RKO (cell line): ENCODE results near the gene GPR55.

Experiments
- DNase-seq: peaks from one replicate; pipeline ENCODE4 v3.0.0-alpha.2; 2016; ENCODE audit warnings: low spot score

Gene GPR55

DNA sequence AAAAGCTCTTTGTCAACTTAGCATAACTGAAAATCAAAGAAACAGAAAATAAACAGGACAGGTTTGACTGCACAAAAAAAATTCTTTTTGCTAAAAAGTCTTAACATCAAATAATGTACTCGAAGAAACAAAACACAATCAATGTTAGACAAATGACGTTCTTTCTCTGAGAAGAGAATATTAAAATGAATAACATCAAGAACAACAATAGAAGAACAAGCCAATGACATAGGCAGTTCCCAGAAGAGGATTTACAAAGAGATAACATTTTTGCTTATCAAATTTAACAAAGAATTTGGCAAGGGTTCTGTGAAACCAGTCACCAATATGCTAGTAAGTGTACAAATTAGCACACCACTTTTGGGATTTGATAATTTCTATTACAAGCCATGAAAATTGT is 5.8 kb downstream of the GPR55 start:
- DNase-seq = no peak

DNA sequence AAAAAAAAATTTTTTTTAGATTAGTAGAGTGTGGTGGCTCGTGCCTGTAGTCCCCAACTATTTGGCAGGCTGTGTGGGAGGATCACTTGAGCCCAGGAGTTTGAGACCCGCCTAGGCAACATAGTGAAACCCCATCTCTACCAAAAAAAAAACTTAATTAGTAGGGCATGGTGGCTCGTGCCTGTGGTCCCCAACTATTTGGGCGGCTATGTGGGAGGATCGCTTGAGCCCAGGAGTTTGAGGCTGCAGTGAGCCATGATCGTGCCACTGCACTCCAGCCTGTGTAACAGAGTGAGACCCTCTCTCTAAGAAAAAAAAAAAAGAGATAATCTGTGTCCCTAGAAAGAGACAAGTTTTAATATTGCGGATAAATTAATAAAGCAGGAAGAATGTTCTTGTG is 8.8 kb downstream of the GPR55 start:
- no peak for DNase-seq

DNA sequence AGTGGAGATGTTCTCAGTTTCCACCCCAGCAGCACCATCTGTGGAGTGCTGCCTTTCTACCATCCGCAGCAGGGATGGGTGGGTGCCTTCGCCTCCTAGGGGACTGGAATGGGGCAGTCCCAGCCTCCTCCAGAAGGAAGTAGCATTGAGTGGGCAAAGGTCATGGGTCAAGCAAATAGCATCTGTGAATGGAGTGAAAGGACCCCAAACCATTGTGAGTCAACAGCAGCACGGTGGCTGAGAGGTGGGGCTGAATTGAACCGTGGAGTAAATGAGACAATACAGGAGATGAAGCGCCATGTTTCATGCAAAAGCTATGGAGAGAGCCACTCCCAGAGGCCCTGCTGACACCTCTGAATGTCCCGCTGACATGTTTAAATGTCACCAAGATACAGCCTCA is 9.7 kb downstream of the GPR55 start:
- no peak for DNase-seq

DNA sequence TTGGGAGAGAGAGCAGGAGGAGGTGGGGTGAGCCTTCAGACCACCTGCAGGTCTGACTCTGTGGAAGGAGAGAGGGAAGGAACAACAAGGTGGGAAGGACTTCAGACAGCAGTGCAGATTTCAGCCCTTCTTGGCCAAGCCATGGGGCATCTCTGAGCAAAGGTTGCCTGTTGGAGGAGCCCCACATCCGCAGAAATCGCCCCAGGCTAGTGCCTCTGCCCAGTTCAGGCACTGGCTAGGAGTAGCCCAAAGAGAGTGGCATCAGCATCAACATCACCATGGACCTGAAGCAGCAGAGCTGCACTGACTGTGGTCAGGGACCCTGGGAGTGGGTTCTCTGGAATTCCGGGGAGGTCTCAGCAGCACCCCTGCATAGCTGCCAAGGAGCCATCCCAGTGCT is 10.2 kb downstream of the GPR55 start:
- no peak for DNase-seq

DNA sequence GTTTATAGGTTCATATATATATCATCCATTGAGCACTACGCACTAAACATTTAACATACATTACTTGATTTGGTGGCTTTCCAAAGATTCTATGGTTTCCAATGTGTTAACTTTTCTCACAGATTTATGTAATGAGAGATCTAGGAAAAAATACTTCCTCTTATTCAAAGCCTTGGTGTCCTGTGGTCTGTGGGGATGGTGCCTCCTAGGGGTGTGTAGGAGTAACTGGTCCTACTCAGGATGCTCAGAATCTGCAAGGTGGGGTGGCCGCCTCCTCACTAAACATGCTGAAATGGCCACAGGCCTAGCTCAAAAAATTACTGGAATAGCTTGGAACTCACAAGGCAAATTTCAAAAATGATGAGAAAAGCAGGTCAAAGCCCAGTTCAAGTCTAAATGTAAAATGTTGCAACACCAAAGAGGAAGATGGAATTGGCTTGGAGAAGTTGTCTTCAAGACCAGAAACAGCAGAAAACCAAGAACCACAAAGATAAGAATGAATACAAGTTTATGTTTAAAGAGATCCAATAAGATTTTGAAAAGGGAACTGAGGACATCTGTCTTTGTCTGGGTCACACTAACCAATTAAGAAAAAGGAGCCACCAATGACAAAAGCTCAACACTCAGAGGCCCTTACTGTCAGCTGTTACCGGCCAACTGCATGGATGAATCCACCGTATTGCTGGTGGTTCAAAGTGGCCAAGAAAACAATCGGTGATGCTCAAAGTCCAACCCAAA is 11.5 kb downstream of the GPR55 start:
- DNase-seq = no peak

DNA sequence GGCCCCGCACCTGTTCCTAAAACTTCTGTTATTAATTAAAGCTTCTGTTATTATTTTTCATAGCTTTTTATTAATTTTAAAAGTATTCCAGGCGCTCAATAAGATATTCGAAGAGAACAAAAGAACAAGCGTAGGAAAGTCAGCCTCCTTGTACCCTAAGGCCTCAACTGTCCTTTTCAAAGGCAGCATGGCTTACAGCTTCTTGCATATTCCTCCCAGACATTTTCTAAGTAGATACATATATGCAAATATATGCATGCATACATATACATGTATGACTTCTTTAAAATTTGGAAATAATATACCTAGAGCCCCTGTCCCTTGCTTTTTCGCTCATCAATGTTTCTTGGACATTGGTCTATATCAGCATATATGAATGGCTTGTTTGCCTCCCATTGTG is 12.3 kb downstream of the GPR55 start:
- DNase-seq = no peak

DNA sequence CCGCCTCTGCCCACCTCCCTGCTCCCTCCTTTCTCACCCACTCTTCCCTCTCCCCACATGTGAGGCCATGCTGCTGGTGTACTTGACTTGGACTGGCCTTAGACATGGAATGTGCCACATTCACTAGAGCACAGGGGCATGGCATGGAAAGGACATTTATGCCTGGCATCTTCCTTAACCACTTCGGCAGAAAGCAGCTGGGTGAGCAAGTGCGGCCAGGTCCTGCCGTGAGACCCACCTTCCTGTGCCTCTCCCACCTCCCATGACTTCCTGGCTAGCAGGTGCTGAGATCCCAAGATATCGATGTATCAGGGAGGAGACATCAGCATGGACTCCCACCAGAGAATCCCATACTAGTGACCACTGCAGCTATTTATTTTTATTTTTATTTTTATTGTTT is 13.0 kb downstream of the GPR55 start:
- DNase-seq = no peak

DNA sequence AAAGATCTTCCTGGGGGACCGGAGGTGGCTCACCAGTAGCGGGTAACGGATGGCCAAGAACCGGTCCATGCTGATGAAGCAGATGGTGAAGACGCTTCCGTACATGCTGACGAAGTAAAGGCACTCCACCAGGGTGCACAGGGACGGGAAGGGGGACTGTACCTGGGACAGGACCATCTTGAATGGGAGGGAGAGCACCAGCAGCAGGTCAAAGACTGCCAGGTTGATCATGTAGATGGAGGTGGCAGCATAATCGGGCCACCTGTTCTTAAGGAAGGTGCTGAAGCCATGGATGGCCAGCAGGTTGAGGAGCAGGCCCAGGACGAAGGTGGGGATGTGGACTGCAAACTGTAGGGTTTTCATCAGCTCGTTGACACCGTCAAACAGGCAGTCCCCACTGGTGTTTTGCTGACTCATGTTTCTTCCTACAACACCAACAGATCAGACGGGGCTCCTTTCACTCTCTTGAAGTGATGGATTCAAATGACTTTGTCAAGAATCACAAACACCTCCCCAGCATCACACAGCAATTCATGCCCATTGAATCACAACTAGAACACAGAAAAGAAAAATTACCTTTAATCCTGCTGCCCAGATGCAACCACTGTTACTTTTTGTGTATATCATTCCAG is 14.4 kb downstream of the GPR55 start:
- DNase-seq = no peak

DNA sequence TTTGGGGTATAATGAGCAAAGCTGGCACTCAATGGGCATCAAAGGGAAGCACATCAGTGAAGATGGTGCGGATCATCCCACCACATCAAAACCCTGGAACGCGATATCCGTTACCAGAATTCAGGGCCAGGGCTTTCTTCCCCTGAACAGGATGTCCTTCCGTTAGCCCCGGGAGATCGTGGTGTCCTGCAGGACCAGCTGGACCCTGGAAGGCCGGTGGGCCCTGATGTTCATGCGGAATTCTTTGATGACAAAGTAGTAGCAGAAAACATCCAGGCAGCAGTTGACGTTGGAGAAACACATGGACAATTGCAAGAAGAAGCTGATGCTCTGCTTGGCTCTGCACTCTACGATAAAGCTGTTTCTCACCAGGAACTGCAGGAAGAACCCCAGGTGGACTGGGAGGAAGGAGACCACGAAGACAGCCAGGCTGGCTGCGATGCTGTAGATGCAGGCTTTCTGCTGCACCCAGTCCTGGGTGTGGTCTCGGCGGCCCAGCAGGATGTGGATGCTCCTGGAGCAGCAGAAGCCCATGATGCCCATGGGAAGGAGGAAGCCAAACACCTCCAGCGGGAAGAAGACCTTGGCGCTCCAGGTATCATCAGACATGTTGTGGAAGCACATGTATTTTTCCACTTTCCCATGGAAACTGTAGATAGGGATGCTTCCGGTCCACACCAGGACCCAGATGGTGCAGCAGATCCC is 15.0 kb downstream of the GPR55 start:
- no peak for DNase-seq

DNA sequence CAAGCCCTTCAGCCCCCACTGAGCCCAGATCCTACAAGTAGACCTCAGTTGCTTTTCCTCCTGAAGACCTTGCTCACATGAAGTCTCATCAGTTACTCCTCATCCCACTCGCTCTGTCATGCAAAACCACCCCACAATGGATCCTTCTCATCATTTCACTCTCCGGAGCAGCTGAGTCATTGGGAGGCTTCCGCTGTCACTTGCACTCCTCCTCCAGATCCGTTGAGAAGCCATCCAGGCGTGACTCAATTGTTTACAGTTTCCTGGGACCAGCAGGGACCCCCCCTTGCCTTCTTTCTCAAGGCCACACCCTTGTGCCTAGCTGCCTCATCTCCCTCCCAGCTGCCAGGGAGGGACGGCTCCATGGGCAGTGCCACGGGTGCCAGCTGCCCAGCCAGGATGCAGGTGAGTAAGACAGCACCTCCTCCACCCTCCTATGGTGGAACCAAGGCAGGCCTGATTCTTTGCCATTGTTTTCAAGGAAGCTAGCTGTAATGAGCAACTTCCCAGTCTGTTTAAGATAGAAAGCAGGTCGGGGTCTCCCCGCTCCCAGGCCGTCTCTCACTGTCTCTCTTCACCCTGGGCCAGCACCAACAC is 16.3 kb downstream of the GPR55 start:
- peak; percentile 74 for DNase-seq

DNA sequence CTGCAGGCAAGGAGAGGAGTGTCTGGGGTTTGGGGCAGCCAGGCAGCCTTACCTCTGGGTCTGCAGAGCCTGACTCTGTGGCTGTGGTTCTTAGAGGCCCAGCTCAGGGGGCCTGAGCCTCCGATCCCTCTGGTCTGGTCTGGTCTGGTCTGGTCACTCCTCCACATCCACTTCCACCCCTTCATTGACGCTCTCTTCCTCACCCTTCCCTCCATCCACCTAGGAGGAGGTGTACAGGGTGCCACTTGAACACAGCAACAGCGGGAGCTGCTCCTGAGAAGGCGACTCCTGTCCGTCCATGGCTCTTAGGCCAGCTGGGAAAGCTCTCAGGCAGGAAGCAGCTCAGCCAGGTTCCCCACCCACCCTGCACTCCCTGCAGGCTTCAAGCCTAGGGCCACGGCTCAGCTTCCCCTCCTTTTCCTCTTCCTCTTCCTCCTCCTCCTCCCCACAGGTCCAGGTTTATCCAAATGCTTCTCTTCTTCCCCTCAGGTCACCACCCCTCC is 16.9 kb downstream of the GPR55 start:
- no peak for DNase-seq

DNA sequence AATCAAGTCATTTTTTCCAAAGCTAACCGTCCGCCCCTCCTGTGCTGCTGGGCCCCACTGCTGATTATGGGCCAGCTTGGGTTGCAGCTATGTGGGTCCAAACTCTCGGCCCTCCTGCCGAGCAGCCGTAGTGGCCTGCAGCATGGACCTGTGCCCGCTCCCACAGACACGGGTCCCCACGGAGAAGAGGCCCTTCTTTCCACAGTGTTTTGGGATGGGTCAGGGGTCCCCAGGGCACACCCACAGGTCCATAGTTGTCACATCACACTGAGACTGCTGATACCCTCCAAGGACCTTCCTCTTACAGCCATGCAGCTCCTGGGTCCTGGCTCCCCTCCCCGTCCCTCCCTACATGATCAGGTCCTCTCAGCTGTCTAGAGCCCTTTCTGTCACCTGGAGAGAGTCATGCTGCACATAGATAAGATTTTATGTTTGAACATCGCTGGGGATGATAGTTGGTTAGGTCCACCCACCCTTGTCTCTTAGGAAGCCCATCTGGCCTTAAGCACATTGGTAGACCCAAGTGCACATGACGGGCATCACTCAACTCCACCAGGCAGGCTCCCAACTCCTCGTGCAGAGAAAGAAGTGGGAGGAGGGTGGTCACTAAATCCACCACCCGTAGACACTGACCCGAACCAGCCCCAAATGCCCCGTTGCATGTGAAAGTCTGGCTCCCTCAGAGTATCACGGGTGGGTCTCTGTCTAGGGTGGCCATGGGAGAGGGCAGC is 17.5 kb downstream of the GPR55 start:
- no peak for DNase-seq

DNA sequence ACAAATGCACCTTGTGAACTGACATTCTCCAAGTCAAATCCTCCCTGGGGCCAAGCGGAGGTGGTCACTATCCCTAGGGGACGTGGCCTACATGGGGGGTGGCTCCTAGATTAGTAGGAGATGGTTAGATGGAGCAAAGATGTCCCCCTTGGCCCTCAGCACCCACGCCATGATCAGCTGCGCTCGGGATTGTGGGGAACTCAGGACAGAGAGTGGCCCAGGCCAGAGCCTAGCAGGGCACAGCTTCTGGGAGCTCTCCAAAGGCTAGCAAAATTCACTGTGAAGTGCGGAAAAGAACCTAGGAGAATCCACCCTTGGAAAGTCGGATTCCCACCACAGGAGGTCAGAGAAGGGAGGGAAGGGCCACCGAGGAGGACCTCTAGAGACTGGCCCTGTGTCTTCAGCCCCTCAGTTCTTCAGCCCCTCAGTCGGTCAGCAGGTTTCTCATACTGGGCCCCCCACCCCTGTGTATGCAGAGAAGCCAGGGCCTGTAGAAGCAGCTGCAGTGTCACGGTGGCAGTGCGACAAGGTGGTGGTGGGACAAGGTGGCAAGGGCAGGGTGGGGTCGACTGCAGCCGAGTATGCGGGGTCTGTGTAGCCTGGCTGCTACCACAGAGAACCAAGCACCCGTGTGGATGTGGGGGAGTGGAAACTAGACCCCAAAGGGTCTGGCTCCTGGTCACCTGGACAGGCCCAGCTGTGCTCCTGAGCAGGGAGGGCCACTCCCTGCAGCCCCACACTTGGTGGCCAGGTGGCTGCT is 18.4 kb downstream of the GPR55 start:
- DNase-seq = no peak

DNA sequence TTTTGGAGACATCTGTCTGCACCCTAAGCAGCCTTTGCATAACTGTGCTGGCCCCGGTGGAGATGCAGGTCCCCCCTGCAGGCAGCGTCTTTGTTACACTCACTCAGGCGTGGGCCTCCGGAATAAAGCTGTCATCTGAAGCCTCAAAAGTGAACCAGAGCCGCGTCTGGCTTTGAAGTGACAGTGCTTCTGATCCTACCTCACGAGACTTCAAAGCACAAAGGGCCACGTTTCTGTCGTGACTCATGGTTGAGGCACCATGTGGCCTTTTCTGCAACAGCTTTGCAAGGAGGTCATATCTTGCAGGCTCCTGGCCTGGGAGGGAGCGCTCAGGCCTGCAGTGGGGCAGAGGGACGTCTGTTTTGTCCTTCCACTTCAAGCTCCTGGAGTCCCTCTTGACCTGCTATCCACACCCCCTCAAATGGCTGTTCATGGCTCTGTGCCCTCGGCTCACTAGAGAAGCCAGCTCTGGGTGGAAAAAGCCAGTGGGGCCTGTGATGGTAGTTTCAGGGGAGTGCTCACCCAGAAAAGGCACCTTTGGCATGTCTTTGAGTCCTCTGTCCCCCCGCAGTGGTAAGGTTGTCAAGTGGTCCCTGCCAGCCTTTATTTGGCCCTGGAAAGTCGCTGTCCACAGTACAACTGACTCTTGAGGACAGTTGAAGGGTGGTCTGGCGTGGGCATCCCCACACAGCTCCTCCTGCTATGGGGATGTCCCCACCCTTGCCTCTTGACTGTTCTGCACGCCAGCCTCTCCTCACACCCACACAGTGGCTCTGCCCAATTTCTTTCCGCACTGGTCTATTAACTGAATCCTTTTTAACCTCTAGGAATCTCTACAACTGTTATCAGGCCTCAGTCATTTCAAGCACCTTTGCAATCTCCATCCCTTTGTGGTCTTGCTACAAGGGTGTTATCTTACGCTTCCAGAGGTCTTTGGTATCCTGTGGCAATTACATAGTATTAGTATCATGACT is 19.3 kb downstream of the GPR55 start:
- peak; percentile 40 for DNase-seq

DNA sequence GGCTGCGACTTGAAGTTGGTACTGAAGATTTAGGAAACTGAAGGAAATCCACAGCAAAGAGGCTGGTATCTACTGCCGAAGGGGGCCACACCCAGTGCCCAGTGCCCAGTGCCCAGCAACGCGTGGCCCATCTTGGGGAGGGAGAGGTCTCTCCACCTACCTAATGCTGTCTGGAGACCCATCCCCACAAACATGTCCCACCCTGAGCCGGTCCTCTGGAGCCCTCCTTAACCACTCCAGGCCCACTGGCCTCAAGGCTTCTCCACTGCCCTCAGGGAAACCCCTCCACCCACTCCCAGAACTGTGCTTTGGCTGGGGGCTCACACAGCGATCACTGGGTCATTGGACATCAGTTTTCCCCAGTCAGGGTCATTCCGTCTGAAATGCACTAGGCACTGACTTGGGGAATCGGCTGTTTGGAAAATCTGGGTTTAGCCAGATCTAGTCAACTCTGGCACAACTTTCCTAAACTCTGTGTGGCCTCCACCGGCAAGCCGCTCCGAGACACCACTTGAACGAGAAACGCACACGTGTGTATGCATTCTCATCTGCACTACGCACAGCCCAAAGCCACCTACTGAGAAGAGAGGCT is 20.1 kb downstream of the GPR55 start:
- DNase-seq = no peak

DNA sequence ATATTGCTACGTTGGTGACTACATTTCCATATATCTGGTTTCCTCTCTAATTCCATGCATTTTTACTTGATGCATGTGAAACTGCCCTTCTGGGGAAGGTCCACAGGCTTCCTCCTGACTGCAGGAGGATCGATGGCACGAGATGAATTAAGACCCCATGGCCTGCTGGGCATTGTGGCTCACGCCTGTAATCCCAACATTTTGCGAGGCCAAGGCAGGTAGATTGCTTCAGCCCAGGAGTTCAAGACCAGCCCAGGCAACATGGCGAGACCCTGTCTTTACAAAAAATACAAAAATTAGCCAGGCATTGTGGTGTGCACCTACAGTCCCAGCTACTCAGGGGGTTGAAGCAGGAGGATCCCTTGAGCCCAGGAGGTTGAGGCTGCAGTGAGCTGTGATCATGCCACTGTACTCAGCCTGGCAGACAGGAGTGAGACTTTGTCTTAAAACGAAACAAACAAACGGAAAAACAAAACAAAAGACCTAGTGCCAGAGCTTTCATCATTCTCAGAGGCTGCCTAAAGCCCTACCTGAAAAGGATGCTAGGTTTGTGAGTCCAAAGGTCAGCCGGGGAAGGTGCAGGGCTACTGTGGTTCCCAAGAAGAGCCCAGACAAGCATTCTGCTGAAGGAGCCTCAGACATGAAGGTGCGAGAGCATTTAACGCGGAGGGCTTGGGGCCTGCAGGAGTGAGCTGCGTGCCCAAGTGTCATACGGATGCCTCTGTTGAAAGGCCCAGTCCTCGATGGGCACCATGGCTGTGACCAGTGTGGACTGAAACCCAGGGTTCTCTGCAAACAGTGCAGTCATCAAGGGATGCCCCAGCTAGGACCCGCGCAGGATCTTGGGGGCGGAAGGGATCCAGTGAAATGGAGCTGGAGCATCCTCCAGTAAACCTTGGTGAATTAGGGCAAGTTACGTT is 21.6 kb downstream of the GPR55 start:
- no peak for DNase-seq

DNA sequence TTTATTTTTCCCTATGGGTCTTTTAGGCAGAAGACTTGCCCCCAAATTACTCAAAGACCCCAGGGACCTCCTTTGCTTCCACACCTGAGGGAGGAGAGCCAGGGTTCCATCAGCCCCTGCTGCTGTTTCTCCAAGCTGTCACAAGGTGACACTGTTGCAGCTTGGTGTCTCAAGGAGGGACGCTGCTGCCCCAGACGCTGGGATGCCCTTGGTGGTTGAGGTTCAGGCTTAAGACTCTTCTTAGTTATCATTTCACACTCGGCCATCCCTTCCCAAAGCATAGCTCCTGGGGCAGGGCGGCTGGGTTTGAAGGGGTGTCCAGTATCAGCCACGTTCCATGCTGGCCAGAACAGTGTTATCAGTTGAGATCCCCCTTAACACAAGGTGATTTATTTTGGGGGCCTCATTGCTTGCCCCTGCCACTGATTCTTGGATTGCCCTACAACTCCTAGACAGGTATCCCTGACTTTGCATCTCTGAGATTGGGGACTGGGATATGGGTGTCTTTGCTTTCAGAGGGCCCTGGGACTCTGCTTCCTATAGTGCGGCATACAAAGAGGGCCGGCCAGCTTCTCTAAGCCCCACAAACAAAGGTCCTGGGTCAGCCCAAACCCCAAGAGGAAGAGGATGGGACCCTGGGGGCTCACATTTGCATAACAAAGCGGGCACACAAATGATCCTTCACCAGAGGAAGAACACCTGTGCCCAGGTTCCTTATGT is 22.7 kb downstream of the GPR55 start:
- peak; percentile 74 for DNase-seq

DNA sequence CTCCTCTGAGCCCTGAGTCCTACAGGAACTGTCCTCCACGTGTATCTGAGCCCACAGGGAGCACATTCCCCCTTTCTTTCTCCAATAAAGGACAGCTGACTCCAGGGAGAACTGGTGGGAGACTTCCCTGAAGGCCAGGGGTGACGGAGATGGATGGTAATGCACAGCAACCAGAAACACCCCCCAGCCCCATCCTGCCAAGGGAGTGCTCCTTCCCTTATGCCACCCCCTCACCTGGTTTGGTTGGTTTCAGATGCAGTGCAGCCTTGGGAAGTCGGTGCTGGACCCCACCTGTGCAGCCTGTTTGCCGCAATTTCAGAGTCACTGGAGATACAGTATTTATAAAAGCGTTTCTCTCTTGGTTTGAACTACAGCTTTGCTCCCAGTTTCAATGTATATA is 24.0 kb downstream of the GPR55 start:
- DNase-seq = no peak
